Measurements from ENCODE around the gene SKIC2. TPM values are rescaled to one million over a fixed set of nuclear protein-coding genes. Genes with fewer than 3 reads are reported as not detected.

Gene SKIC2
- total RNA-seq, 4 donors from 2014 or later: 47.1 to 83.1 (median 48.2) TPM

Small RNA genes within 50 kb of the gene (small RNA-seq; reads per million reads assigned to genes)
- not detected for gene AL645922.1

Other genes starting within 250 kb of the SKIC2 start
- not detected for gene LY6G6D, start 243.8 kb upstream of the SKIC2 start, total RNA-seq
- gene LY6G6C, start 237.4 kb upstream of the SKIC2 start, total RNA-seq: not detected
- not detected for gene MPIG6B, start 235.8 kb upstream of the SKIC2 start, total RNA-seq
- gene DDAH2, start 229.9 kb upstream of the SKIC2 start, total RNA-seq: 100 to 1,000 TPM; 134 to 193 (median 166) TPM
- gene CLIC1, start 222.6 kb upstream of the SKIC2 start, total RNA-seq: 100 to 1,000 TPM; 216 to 341 (median 246) TPM
- gene MSH5, start 219.2 kb upstream of the SKIC2 start, total RNA-seq: 10 to 100 TPM; 12.2 to 25.5 (median 18.4) TPM
- gene SAPCD1, start 196.5 kb upstream of the SKIC2 start, total RNA-seq: 1 to 10 TPM in 3 of 4 donors, not detected in 1; 1.5 to 5.5 (median 4.8) TPM
- under 1 TPM; 0.21 to 0.66 (median 0.35) TPM for gene VWA7, start 181.8 kb upstream of the SKIC2 start, total RNA-seq
- gene VARS1, start 163.4 kb upstream of the SKIC2 start, total RNA-seq: 10 to 100 TPM; 40.8 to 58.6 (median 50.1) TPM
- 10 to 100 TPM; 23.9 to 31.8 (median 28.4) TPM for gene LSM2, start 152.2 kb upstream of the SKIC2 start, total RNA-seq
- gene HSPA1L, start 143.9 kb upstream of the SKIC2 start, total RNA-seq: 1 to 10 TPM in 2 of 4 donors, under 1 TPM in 2; 0.20 to 2.4 (median 1.2) TPM
- gene HSPA1A, start 143.6 kb upstream of the SKIC2 start, total RNA-seq: 100 to 1,000 TPM; 170 to 304 (median 221) TPM
- gene HSPA1B, start 131.4 kb upstream of the SKIC2 start, total RNA-seq: 100 to 1,000 TPM; 134 to 186 (median 168) TPM
- gene NEU1, start 96.4 kb upstream of the SKIC2 start, total RNA-seq: 10 to 100 TPM; 25.8 to 44.6 (median 33.8) TPM
- gene SLC44A4, start 80.2 kb upstream of the SKIC2 start, total RNA-seq: under 1 TPM in 3 of 4 donors, not detected in 1; 0.22 to 0.84 (median 0.59) TPM
- 10 to 100 TPM; 38.2 to 63.9 (median 46.8) TPM for gene EHMT2, start 61.5 kb upstream of the SKIC2 start, total RNA-seq
- 1 to 10 TPM in 3 of 4 donors, under 1 TPM in 1; 0.63 to 3.5 (median 2.9) TPM for gene ZBTB12, start 57.1 kb upstream of the SKIC2 start, total RNA-seq
- gene C2, start 31.5 kb upstream of the SKIC2 start, total RNA-seq: 10 to 100 TPM in 1 of 4 donors, 1 to 10 TPM in 3; 4.6 to 17.4 (median 6.1) TPM
- gene CFB, start 13.1 kb upstream of the SKIC2 start, total RNA-seq: 10 to 100 TPM; 15.7 to 66.5 (median 26.2) TPM
- 100 to 1,000 TPM in 1 of 4 donors, 10 to 100 TPM in 3; 74.1 to 101 (median 88.6) TPM for gene NELFE, start 204 bp upstream of the SKIC2 start, total RNA-seq
- gene DXO, start 13.0 kb downstream of the SKIC2 start, total RNA-seq: 10 to 100 TPM; 16.2 to 46.1 (median 34.3) TPM
- gene C4A, start 22.9 kb downstream of the SKIC2 start, total RNA-seq: 100 to 1,000 TPM; 230 to 361 (median 258) TPM
- gene C4B, start 55.6 kb downstream of the SKIC2 start, total RNA-seq: 100 to 1,000 TPM; 266 to 420 (median 299) TPM
- gene CYP21A2, start 79.2 kb downstream of the SKIC2 start, total RNA-seq: 10 to 100 TPM in 1 of 4 donors, 1 to 10 TPM in 3; 1.0 to 15.3 (median 3.9) TPM
- 100 to 1,000 TPM; 231 to 547 (median 297) TPM for gene TNXB, start 150.2 kb downstream of the SKIC2 start, total RNA-seq
- gene ATF6B, start 169.1 kb downstream of the SKIC2 start, total RNA-seq: 100 to 1,000 TPM in 3 of 4 donors, 10 to 100 TPM in 1; 74.3 to 121 (median 102) TPM
- 1 to 10 TPM; 1.3 to 5.4 (median 3.0) TPM for gene FKBPL, start 171.1 kb downstream of the SKIC2 start, total RNA-seq
- gene PRRT1, start 192.8 kb downstream of the SKIC2 start, total RNA-seq: 1 to 10 TPM in 2 of 4 donors, under 1 TPM in 2; 0.21 to 2.7 (median 1.7) TPM
- gene PPT2, start 195.0 kb downstream of the SKIC2 start, total RNA-seq: 10 to 100 TPM; 33.0 to 75.2 (median 40.1) TPM
- gene EGFL8, start 205.4 kb downstream of the SKIC2 start, total RNA-seq: 100 to 1,000 TPM; 108 to 388 (median 270) TPM
- 10 to 100 TPM; 45.3 to 52.2 (median 48.1) TPM for gene AGPAT1, start 216.9 kb downstream of the SKIC2 start, total RNA-seq
- 100 to 1,000 TPM in 2 of 4 donors, 10 to 100 TPM in 2; 74.5 to 117 (median 107) TPM for gene RNF5, start 219.2 kb downstream of the SKIC2 start, total RNA-seq
- 10 to 100 TPM in 1 of 4 donors, 1 to 10 TPM in 3; 4.0 to 12.7 (median 5.8) TPM for gene AGER, start 225.1 kb downstream of the SKIC2 start, total RNA-seq
- 10 to 100 TPM; 55.0 to 75.0 (median 61.9) TPM for gene PBX2, start 231.0 kb downstream of the SKIC2 start, total RNA-seq
- gene GPSM3, start 233.5 kb downstream of the SKIC2 start, total RNA-seq: 10 to 100 TPM in 2 of 4 donors, 1 to 10 TPM in 2; 5.9 to 17.7 (median 8.8) TPM

Data from tibial nerve (tissue), 4 donors.